Panc1 (cell line): ENCODE measurements around the gene SYT2.

Source experiments
- POLR2AphosphoS5 ChIP-seq: IDR thresholded peaks from 2 replicates; pipeline ENCODE4 v1.6.1; 2012; ENCODE audit warnings: mild to moderate bottlenecking, low read depth, low read length, moderate library complexity
- SIN3A ChIP-seq: IDR thresholded peaks from 2 replicates; pipeline ENCODE4 v1.6.1; 2012; ENCODE audit warnings: low read depth, mild to moderate bottlenecking, low read length, moderate library complexity, borderline replicate concordance; ENCODE audit not compliant: insufficient read depth
- TF ChIP-seq, protein P1 (sequence below): fragments of 450-650 bp; IDR thresholded peaks from 2 replicates; pipeline ENCODE4 v1.5.1; 2017; ENCODE audit warnings: mild to moderate bottlenecking
- TF ChIP-seq, protein P2 (sequence below), 2 experiments: IDR thresholded peaks; 2 replicates each; pipeline ENCODE4 v1.6.1; 2011 to 2012; ENCODE audit warnings: low read depth in 2 of 2, control low read depth in 1 of 2, low read length in 1 of 2, mild to moderate bottlenecking in 1 of 2, moderate library complexity in 1 of 2; ENCODE audit not compliant: insufficient read depth in 1 of 2

DNA sequence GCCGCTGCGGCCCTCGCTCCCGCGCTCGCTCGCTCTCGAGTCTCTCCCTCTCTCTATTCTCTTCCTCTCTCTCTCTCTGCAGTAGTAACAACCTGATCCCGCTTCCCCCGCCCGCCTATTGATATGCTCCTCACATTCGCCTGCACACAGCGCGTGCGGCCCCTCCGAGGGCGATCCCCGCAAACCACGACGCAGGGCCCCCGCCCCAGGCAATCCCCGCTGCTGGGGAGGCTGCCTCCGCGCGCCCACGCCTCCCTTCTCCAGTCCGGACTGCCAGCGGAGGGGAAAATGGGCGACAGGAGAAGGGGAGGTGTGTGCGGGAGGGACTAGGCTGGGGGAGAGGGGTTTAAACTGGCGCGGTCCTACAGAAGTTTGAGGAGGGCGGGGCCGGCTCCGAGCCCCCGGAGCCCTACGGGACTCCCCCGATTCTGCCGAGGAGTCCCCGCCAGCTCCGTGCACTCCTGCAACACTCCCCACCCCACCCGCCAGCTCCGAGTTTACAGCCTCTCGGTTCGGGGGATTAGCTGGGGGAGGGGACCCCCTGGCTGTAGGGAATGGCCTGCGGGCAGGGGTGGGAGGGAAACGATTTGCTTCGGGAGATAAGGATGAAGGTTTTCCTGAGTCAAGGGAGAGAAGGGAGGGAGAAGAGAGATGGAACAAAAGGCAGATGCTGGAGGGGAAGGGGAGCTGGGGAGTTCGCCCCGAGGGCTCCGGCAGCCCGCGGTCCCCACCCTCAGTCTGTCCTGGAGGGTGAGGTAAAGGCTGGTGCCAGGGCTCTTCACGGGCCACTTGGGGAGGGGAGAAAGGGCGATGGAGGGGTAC is 66.6 kb downstream of the SYT2 start:
- TF ChIP-seq, protein P1, sequence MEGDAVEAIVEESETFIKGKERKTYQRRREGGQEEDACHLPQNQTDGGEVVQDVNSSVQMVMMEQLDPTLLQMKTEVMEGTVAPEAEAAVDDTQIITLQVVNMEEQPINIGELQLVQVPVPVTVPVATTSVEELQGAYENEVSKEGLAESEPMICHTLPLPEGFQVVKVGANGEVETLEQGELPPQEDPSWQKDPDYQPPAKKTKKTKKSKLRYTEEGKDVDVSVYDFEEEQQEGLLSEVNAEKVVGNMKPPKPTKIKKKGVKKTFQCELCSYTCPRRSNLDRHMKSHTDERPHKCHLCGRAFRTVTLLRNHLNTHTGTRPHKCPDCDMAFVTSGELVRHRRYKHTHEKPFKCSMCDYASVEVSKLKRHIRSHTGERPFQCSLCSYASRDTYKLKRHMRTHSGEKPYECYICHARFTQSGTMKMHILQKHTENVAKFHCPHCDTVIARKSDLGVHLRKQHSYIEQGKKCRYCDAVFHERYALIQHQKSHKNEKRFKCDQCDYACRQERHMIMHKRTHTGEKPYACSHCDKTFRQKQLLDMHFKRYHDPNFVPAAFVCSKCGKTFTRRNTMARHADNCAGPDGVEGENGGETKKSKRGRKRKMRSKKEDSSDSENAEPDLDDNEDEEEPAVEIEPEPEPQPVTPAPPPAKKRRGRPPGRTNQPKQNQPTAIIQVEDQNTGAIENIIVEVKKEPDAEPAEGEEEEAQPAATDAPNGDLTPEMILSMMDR: no peak
- TF ChIP-seq SIN3A (no peak), POLR2AphosphoS5 (no peak)
- TF ChIP-seq, protein P2, sequence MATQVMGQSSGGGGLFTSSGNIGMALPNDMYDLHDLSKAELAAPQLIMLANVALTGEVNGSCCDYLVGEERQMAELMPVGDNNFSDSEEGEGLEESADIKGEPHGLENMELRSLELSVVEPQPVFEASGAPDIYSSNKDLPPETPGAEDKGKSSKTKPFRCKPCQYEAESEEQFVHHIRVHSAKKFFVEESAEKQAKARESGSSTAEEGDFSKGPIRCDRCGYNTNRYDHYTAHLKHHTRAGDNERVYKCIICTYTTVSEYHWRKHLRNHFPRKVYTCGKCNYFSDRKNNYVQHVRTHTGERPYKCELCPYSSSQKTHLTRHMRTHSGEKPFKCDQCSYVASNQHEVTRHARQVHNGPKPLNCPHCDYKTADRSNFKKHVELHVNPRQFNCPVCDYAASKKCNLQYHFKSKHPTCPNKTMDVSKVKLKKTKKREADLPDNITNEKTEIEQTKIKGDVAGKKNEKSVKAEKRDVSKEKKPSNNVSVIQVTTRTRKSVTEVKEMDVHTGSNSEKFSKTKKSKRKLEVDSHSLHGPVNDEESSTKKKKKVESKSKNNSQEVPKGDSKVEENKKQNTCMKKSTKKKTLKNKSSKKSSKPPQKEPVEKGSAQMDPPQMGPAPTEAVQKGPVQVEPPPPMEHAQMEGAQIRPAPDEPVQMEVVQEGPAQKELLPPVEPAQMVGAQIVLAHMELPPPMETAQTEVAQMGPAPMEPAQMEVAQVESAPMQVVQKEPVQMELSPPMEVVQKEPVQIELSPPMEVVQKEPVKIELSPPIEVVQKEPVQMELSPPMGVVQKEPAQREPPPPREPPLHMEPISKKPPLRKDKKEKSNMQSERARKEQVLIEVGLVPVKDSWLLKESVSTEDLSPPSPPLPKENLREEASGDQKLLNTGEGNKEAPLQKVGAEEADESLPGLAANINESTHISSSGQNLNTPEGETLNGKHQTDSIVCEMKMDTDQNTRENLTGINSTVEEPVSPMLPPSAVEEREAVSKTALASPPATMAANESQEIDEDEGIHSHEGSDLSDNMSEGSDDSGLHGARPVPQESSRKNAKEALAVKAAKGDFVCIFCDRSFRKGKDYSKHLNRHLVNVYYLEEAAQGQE (IDR thresholded peaks at IDR 0.05; ENCODE audit: insufficient read depth in 1 of 2, low read depth in 2 of 2, low read length in 1 of 2): no peak
